Caco-2 (cell line): ENCODE measurements around the gene COL4A4. TPM values are rescaled to one million over a fixed set of nuclear protein-coding genes. Genes with fewer than 3 reads are reported as not detected.

ENCODE experiments used
- BruUV-seq: library from RNA; stranded (reverse); fragments of 400-500 nt; replicated peaks from 2 replicates; lab custom pipeline; 2021; lab: Mats Ljungman, UMichigan
- CTCF ChIA-PET: fragments of 300-600 bp; sonication (Branson Sonifier 250); formaldehyde crosslinking; loops from one replicate; lab custom pipeline; 2022; ENCODE audit warnings: antibody characterized with exemption; lab: Charles Lee
- POLR2A ChIA-PET: fragments of 300-600 bp; sonication (Branson Sonifier 250); formaldehyde crosslinking; loops from one replicate; lab custom pipeline; 2022; ENCODE audit warnings: antibody characterized with exemption; lab: Charles Lee
- DNase-seq, 2 experiments: peaks; one replicate each; pipeline versions ENCODE4 v3.0.0 to v3.0.0-alpha.2; 2020 to 2022
- H3K27me3 ChIP-seq: replicated peaks from 2 replicates; pipeline ENCODE4 v1.6.0; 2011; ENCODE audit warnings: low read length; ENCODE audit not compliant: control insufficient read depth, insufficient read depth
- H3K36me3 ChIP-seq: 2 replicates; pipeline ENCODE4 v1.5.1; 2011; ENCODE audit warnings: low read length; ENCODE audit not compliant: control insufficient read depth, insufficient read depth
- H3K4me1 ChIP-seq: fragments of 250-450 bp; sonication (Bioruptor Pico); 2 replicates; pipeline ENCODE4 v1.5.1; 2020; ENCODE audit warnings: mild to moderate bottlenecking
- H3K4me3 ChIP-seq: 2 replicates; pipeline ENCODE4 v1.5.1; 2011; ENCODE audit warnings: low read depth, mild to moderate bottlenecking, control low read depth, low read length
- H3K9me3 ChIP-seq: fragments of 250-450 bp; sonication (Bioruptor Pico); 2 replicates; pipeline ENCODE4 v1.5.1; 2020; ENCODE audit warnings: mild to moderate bottlenecking, moderate library complexity
- H3K27ac Mint-ChIP-seq: one replicate; pipeline ENCODE4 v1.8.0; 2022; ENCODE audit warnings: mixed read lengths; ENCODE audit not compliant: unreplicated experiment
- H3K27me3 Mint-ChIP-seq: one replicate; pipeline ENCODE4 v1.8.0; 2022; ENCODE audit warnings: mixed read lengths; ENCODE audit not compliant: insufficient read depth, unreplicated experiment
- H3K36me3 Mint-ChIP-seq: one replicate; pipeline ENCODE4 v1.8.0; 2022; ENCODE audit warnings: mild to moderate bottlenecking, mixed read lengths; ENCODE audit not compliant: insufficient read depth, unreplicated experiment
- H3K4me1 Mint-ChIP-seq: one replicate; pipeline ENCODE4 v1.8.0; 2022; ENCODE audit warnings: low read depth, mixed read lengths; ENCODE audit not compliant: unreplicated experiment
- H3K4me3 Mint-ChIP-seq: one replicate; pipeline ENCODE4 v1.8.0; 2022; ENCODE audit warnings: mild to moderate bottlenecking, moderate library complexity, mixed read lengths; ENCODE audit not compliant: unreplicated experiment
- H3K9me3 Mint-ChIP-seq: one replicate; pipeline ENCODE4 v1.8.0; 2022; ENCODE audit warnings: mixed read lengths; ENCODE audit not compliant: unreplicated experiment
- CTCF ChIP-seq, 2 experiments: fragments of 200-600 bp in 1 of 2; IDR thresholded peaks; 1 replicate in 1 of 2; 2 replicates in 1 of 2; pipeline versions ENCODE4 v1.5.1 to v1.8.0; 2011 to 2022; ENCODE audit warnings: antibody characterized with exemption in 1 of 2, control low read depth in 1 of 2, inconsistent platforms in 1 of 2, low read depth in 1 of 2, low read length in 1 of 2, mild to moderate bottlenecking in 1 of 2, moderate library complexity in 1 of 2; ENCODE audit not compliant: insufficient read depth in 1 of 2, severe bottlenecking in 1 of 2, unreplicated experiment in 1 of 2
- intact Hi-C: fragments of 100-400 bp; cut with micrococcal nuclease; formaldehyde crosslinking; loops from one replicate; pipeline ENCODE4 v1.10.0; 2022; ENCODE audit not compliant: unreplicated experiment
- total RNA-seq: library from RNA; stranded (reverse); gene quantifications from 2 replicates; pipeline ENCODE4 v1.2.3, GENCODE V29; 2022

The COL4A4 gene
- total RNA-seq, 1 experiment from 2014 or later, result 8.7 TPM

DNA sequence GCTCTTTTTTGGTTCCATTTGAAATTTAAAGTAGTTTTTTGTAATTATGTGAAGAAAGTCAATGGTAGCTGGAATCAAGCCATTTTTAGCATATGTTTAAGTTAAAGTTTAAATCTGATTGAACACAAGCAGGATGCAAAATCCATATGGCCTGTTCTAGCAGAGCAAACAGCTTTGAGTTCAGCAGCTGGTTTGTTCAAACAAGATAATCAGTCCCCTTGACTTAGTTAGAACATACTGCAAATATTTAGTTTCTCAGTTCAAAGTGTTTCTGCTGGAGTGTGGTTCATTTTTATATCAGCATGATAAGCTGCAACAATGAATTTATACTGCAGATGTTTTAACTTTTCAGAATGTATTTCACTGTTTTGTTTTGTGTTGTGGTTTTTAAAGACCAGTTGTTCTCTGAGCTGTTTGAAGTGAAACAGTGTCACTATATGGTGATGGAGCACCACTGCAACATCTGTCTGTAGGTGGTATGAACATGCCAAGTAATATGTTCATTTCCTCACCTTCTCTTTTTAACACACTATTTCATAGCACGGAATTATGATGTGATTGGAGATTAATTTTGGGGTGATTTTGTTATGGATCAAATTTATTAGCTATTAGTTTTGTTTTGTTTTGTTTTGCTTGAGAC is 125.3 kb downstream of the COL4A4 start:
- POLR2A ChIA-PET, result no interaction called here
- Mint-ChIP-seq H3K27me3 (no peaks in the 10 kb centered on the region), H3K4me1 (no peaks in the 10 kb centered on the region), H3K9me3 (no peaks in the 10 kb centered on the region), H3K36me3 (no peaks in the 10 kb centered on the region), H3K27ac (no peak overlapping the region), H3K4me3 (no peak overlapping the region)
- H3K4me1 ChIP-seq, result peaks cover 9% of the 10 kb centered on the region; the same call in 1 of the 2 replicates
- DNase-seq, result peak in 1 of 2 experiments; percentile 3
- H3K27me3 ChIP-seq, result no peaks in the 10 kb centered on the region
- intact Hi-C loops, result loop anchor here (10.0 kb wide), 1 partner anchor 196 kb away; no protein-coding TSS in a partner anchor
- H3K36me3 ChIP-seq, result no peaks in the 10 kb centered on the region
- TF ChIP-seq CTCF (IDR thresholded peaks at IDR 0.05; ENCODE audit: insufficient read depth in 1 of 2, low read depth in 1 of 2, low read length in 1 of 2, severe bottlenecking in 1 of 2, unreplicated experiment in 1 of 2), result no peak
- H3K9me3 ChIP-seq, result no peaks in the 10 kb centered on the region
- no peak overlapping the region for H3K4me3 ChIP-seq
- CTCF ChIA-PET, result no interaction called here
- BruUV-seq, result no TSS peak

DNA sequence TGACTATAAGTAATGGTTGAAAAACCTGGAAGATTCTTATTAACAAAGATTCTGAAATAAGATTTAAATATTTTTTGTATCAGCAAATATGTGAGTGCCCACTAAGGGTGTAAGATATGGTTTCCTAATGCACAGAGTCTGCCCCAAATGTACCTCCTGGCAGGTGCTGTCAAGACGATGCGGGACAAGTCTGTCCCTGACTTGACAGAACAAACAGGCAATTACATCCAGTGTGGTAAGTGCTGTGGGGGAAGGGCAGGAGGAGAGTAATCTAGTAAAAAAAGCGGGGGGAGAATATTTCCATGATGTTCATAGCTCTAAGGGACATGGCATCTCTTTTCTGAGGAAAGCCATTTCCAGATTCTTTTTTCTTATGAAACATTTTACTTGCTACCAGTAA is 127.5 kb downstream of the COL4A4 start:
- DNase-seq, result no peak
- no peak overlapping the region for H3K4me3 Mint-ChIP-seq
- no peaks in the 10 kb centered on the region for H3K9me3 ChIP-seq
- H3K27me3 ChIP-seq, result no peaks in the 10 kb centered on the region
- TF ChIP-seq CTCF (IDR thresholded peaks at IDR 0.05; ENCODE audit: insufficient read depth in 1 of 2, low read depth in 1 of 2, low read length in 1 of 2, severe bottlenecking in 1 of 2, unreplicated experiment in 1 of 2), result no peak
- intact Hi-C loops, result loop anchor here (10.0 kb wide), 1 partner anchor 198 kb away; no protein-coding TSS in a partner anchor
- ChIA-PET POLR2A (no interaction called here), CTCF (no interaction called here)
- H3K4me1 Mint-ChIP-seq, result no peaks in the 10 kb centered on the region
- H3K36me3 ChIP-seq, result no peaks in the 10 kb centered on the region
- no peak overlapping the region for H3K27ac Mint-ChIP-seq
- H3K4me3 ChIP-seq, result no peak overlapping the region
- H3K27me3 Mint-ChIP-seq, result no peaks in the 10 kb centered on the region
- BruUV-seq, result no TSS peak
- no peaks in the 10 kb centered on the region for H3K9me3 Mint-ChIP-seq
- peaks cover 9% of the 10 kb centered on the region; the same call in 1 of the 2 replicates for H3K4me1 ChIP-seq
- no peaks in the 10 kb centered on the region for H3K36me3 Mint-ChIP-seq

- intact Hi-C loops, result loop anchor here (10.0 kb wide), 1 partner anchor 199 kb away; no protein-coding TSS in a partner anchor
- H3K4me3 ChIP-seq, result no peak overlapping the region
- no peaks in the 10 kb centered on the region for H3K27me3 Mint-ChIP-seq
- ChIA-PET POLR2A (no interaction called here), CTCF (no interaction called here)
- DNase-seq, result no peak
- H3K4me1 ChIP-seq, result peaks cover 9% of the 10 kb centered on the region; the same call in 1 of the 2 replicates
- no peaks in the 10 kb centered on the region for H3K9me3 Mint-ChIP-seq
- no peaks in the 10 kb centered on the region for H3K4me1 Mint-ChIP-seq
- H3K36me3 ChIP-seq, result no peaks in the 10 kb centered on the region
- H3K4me3 Mint-ChIP-seq, result no peak overlapping the region
- H3K27ac Mint-ChIP-seq, result no peak overlapping the region
- TF ChIP-seq CTCF (IDR thresholded peaks at IDR 0.05; ENCODE audit: insufficient read depth in 1 of 2, low read depth in 1 of 2, low read length in 1 of 2, severe bottlenecking in 1 of 2, unreplicated experiment in 1 of 2), result no peak
- H3K9me3 ChIP-seq, result no peaks in the 10 kb centered on the region
- H3K36me3 Mint-ChIP-seq, result no peaks in the 10 kb centered on the region
- H3K27me3 ChIP-seq, result no peaks in the 10 kb centered on the region
- no TSS peak for BruUV-seq
These were observed 128.2 kb downstream of the COL4A4 start for GRCh38 chr2:227035711-227036367.
